GM18499 (cell line): Measurements from ENCODE around the gene PRKG1.
"Not testable (repeated sequence)": the region's sequence is repeated elsewhere in the genome, so short reads cannot be mapped to it uniquely, and the experiment has no call there.

ENCODE experiments used
- ATAC-seq: cut with Tn5 transposase; IDR thresholded peaks from one replicate; pipeline ENCODE4 v1.9.1; 2021; ENCODE audit warnings: moderate number of reproducible peaks; ENCODE audit not compliant: insufficient read depth, unreplicated experiment

Gene PRKG1

DNA sequence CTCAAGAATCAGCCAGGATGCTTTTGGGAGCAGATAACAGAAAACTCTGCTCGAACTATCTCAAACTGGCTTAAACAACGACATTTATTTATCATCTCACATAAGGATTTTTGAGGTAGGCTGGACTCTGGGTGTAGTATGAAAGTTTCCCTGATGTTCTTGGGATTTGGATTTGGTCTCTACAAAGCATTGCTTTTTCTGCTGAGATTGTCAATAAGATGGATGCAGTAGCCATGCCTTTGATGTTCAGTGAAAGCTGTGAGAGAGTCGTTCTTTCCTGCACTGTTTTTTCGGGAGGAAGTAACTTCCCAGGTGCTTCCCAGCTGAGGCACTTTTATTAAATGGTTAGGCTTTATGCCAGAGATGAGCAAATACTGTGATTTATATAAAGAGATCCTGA is 181.1 kb downstream of the PRKG1 start:
- ATAC-seq = no peak

DNA sequence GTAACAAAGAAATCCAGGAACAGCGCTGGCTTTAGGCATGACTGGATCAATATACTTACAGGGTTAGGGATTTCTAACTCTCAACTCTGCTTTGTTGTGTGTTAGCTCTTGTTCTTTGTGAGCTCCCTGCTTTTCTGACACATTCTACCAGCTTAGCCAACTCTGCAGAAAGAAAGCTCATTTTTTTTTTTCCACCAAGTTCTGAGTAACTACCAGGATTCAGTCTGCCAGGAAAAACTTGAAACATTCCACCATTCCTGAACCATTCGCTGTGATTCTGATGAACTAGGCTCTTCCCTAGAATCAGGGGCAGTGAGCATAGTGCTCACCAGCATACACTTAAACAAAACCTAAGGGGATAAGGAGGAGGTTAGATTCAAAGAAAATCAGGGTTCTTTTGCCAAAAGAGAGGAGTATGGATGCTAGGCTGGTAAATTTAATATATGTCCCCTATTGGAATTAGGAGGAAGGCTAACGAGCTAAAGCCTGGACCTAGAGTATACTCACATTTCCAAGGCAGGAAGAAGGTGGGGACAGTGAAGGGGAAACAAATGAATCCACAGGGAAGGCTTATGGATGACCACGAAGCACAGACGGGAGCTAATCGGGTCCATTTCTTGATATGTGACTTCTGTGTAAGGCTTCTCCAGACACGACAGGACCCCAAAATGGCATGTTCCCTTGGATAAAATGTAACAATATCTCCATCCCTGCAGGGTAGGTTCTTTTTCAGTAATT is 183.4 kb downstream of the PRKG1 start:
- ATAC-seq = no peak

DNA sequence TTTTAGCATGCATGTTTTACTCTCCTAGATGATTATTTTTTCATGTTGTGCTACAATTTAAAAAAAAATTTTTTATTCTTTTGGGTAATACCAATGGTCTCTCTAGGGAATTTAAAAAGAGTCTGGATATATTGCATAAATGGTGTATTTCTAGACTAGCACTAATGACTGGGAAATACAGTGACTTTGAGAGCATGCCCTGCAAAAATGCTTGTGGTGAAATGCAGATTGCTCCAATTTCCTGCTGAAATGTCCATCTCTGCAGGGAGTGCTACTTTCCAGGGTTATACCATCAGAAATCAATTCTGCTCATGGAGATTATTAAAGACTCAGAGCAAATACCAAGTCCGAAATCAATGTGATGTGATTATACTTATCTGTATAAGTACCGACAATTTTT is 186.1 kb downstream of the PRKG1 start:
- ATAC-seq = no peak

DNA sequence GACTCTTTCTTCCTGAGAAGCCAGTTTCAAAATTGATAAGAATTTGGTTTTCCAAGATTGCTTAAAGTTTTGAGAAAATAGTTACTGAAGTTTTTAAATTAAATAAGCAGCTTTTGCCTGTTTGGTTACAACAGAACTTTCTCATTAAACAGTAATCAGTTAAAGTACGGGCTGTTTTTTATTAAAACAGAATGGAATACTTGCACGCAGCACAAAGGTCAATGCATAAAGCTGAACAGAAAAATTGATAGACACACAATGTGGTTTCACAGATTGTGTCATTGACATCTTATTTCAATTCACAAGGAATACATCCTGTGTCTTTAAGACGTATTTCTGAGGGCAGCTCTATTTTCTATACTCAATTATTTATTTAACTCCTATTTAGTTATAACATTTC is 192.2 kb downstream of the PRKG1 start:
- ATAC-seq = no peak

DNA sequence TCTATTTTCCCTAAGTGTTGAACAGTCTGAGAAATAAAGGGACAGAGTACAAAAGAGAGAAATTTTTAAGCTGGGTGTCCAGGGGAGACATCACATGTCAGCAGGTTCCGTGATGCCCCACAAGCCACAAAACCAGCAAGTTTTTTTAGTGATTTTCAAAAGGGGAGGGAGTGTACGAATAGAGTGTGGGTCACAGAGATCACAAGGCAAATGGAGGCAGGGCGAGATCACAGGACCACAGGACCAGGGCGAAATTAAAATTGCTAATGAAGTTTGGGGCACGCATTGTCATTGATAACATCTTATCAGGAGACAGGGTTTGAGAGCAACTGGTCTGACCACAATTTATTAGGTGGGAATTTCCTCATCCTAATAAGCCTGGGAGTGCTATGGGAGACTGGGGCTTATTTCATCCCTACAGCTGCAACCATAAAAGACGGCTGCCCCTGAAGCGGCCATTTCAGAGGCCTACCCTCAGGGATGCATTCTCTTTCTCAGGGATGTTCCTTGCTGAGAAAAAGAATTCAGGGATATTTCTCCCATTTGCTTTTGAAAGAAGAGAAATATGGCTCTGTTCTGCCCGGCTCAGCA is 193.8 kb downstream of the PRKG1 start:
- ATAC-seq = not testable (repeated sequence)

DNA sequence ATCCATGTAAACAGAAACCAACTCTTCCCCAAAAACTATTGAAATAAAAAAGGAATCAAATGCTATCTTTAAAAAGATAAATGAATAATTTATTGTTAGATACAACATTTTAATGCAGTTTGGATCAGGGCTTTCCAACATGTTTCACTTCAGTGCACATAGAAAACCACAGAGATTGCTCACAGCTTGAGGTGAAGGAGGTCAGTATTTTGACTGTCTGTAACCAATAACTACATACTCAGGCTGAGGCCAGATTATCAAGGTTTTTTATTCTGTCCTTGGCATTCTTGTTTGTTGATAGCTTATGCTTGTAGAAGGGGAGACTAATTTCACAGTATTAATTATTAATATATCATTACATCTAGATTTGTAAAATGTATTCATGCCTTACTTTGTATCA is 195.5 kb downstream of the PRKG1 start:
- ATAC-seq = no peak

DNA sequence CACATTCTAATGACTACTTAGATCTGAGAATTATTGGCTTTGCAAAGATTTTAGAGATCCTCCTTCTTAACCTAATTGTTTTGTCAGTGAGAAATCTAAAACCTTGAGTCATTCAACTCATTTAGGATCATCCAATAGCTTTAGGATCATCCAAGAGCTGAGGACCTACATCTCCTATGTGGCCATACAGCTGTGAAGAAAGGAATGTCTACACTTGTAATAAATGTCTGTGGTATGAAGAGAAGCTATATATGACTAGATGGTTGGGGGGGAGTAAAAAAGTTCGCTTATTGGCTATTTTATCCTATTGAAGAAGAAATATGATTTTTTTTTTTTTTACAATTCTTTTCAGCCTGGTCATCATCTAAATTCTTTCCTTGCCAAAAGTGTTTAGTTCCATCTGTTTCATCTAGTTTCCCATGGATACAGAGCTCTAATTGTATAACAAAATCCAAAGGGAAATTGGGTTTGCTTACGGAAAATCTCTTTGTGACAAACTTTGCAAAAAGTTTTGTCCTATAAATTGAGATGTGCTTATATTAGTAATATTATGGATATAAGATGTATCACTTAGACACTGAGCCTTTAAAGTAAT is 196.7 kb downstream of the PRKG1 start:
- ATAC-seq = no peak

DNA sequence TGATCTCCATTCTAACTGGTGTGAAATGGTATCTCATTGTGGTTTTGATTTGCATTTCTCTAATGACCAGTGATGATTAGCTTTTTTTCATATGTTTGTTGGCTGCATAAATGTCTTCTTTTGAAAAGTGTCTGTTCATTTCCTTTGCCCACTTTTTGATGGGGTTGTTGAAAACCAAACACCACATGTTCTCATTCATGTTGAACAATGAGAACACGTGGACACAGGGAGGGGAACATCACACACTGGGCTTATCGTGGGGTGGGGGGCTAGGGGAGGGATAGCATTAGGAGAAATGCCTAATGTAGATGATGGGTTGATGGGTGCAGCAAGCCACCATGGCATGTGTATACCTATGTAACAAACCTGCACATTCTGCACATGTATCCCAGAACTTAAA is 197.8 kb downstream of the PRKG1 start:
- ATAC-seq = not testable (repeated sequence)

DNA sequence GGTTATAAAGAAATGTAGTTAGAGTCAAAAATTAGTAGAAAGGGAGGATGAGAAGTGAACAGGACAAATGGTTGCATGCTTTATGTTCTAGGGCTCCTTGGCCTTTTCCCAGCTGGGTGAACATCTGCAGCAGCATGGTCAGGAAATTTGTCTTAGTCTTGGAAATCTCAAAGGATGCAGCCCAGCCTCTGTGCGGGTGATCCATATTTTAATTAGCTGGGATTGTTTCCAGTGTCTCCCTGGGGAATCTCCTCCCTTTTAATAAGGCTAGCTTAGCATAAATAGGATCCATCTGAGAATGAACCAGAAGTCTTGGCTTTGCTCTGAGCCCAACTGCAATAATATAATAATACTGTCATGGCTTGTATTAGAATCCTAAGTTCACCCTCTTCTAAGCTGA is 198.3 kb downstream of the PRKG1 start:
- no peak for ATAC-seq

DNA sequence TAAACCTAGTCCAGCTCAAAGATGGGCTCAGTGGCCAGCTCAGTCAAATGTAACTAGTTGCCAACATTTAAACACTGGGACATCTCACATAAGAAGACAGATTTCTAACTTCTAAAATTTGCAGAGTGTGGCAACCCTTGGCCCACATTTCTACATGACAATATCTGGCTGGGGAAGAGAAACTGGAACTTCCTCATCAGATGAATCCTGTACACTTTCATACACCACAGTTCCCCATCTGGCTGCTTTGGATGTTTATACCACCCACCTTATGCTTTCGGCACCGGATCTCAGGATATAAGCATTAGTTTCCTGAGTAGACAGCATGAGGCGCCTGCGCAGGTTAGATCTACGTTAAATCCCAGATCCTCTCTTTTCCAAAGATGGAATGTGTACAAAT is 199.3 kb downstream of the PRKG1 start:
- ATAC-seq = no peak

DNA sequence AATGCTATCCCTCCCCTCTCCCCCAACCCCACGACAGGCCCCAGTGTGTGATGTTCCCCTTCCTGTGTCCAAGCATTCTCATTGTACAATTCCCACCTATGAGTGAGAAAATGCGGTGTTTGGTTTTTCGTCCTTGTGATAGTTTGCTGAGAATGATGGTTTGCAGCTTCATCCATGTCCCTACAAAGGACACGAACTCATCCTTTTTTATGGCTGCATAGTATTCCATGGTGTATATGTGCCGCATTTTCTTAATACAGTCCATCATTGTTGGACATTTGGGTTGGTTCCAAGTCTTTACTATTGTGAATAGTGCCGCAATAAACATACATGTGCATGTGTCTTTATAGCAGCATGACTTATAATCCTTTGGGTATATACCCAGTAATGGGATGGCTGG is 201.8 kb downstream of the PRKG1 start:
- not testable (repeated sequence) for ATAC-seq

DNA sequence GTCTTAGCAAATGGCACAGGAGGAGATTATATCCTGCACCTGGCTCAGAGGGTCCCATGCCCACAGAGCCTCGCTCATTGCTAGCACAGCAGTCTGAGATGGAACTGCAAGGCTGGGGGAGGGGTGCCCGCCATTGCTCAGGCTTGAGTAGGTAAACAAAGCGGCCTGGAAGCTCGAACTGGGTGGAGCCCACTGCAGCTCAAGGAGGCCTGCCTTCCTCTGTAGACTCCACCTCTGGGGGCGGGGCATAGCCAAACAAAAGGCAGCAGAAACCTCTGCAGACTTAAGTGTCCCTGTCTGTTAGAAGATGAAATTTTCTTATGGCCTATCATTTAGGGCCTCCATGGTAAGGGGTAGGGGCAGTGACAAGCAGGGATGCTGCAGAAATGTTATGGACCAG is 207.1 kb downstream of the PRKG1 start:
- not testable (repeated sequence) for ATAC-seq

DNA sequence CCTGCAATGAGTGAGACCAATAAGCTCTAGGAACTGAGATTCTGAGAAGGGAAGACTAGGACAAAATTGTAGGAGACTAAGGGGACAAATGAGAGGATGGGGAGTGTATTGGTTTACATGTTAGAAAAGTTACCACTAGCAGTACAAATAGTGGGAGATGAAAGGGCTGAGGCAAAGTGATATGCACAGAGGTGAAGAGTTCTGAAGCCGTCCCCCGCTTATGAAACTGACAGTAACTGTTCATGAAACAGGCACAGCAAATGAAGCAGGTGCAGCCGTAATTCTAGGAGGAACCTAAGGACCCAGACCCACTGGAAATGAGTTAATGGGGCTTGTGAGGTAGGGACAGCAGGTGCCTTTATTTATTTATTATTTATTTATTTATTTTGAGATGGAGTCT is 211.3 kb downstream of the PRKG1 start:
- ATAC-seq = no peak

DNA sequence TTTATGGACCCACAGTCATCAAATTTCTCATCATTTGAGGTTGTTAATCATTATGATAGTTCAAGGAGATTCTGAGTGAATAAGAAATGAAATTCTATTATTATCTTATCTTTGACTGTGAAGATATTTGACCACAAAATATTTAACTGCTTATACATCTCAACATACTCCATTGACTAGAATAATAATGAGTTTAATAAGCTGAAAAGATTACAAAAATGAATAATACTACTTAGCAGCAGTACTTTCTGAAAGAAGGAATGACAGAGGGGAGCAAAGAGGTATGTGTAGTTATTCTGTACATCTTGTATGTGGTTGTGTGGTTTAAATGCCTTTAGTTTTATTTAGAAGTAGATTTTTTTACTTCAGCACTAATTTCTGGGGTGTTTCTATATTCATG is 214.2 kb downstream of the PRKG1 start:
- ATAC-seq = no peak

DNA sequence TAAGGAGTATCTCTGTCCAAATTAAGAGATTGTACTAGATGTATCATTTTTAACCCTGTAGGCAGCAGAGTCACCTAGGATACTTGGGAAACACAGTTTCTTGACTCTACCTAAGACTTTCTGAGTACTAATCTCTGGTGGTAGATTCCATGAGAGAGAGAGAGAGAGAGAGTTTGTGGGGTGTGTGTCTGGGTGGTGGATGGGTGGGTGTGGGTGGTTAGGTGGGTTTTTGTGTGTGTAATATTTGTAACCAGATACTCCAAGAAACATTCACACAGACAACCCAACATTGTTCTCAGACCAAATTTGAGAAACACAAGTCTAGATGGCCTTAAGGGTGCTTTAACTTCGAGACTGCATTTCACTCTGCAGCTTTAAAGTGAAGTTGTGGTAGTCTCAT is 215.2 kb downstream of the PRKG1 start:
- no peak for ATAC-seq

DNA sequence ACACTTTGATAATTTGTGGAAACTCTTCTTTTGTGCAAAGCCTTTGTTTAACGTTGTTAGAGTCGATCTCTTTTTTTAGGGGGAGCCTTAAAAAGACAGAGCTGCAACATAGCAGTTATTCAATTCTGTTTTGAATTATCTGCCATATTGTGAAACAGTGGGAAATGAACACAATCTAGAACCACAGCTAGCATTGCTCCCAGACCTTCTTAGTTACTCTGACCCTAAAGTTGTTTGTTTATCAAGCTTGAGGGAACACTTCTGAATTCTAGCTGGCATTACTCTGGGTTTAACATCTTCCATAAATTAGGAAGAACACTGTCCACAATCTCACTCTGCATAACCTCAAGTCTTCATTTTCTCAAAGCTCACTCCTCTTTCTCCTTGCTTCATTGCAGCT is 217.7 kb downstream of the PRKG1 start:
- ATAC-seq = no peak

DNA sequence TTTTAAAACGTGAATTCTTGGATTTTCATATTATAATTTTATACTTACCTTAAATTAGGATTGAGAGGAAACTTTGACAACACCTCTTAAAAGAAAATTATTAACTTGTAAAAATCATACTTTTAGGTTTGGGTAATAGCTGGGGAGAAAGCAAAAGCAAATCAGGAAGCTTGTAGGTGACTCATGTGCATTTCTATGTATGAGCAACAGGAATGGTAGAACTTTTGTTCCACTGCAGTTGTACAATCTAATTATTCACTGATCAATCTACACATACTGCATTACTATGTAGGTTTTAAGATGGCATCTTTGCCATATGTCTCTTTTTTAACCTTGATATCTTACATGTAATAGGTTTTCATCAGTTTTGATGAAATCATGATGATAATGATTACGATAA is 223.2 kb downstream of the PRKG1 start:
- no peak for ATAC-seq

DNA sequence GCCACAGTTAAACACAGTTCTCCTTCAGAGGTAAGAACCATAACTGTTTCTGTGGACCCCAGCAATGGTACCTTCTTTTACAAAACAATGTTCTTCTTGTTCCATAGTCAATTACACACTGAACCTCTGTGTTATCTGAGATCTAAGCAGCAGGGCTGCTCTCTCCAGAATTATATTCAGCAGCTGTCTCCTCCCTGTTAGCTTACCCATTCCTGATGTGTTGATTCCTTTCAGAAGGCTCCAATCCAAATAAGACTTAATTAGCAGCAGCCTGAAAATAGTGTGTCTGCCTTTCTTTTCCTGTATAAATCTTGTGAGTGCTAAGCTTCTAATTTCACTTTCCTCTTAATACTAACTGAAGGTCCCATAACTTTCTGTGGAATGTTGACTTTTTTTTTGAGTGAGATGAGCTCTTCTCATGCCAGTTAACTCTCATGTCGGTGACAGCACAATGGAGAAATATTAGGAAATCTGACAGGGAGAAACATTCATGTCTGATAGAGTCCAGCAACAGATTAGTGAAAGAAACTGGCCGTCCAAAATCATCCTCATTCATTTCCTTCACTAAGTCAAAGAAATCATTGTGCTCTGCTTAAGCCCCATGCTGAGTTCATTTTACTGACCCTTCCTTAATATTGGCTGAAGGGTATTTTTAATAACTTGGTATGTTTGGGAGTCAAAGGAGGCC is 226.5 kb downstream of the PRKG1 start:
- ATAC-seq = no peak

DNA sequence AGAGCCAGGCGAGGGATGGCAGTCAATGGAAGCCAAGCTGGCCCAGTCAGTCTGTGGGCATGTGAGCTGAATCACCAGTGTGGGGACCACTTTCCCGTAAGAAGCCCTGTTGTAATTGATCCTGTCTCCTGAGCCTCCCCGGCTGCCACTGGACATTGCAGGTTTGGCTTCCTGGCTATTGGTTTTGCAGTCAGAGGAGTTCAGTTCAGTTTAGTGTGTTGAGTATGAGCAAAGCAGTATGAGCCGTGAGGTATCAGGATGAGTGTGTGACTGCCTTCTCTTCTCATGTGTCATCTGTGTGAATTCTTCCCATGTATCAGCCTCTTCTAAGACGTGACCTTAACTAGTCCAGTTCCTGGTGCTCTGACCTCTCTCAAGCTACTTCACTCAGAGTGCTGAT is 227.4 kb downstream of the PRKG1 start:
- ATAC-seq = no peak

DNA sequence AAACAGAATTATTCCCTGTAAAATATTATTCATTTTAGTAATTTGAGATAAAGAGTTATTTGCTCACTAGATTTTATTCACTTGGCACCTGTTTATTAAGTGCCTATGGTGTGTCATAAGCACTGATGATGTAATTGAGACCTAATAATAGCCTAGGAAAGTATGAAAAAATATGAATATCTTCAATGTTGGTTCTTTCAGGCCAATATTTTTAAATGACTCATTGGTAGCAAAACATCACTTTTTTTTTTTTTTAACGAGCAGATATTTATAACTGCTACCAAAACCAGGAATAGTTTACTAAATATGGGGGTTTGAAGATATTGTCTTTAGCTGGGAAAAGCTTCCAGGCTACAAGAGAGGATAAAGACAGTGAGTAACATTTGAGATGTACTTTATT is 228.0 kb downstream of the PRKG1 start:
- ATAC-seq = no peak

DNA sequence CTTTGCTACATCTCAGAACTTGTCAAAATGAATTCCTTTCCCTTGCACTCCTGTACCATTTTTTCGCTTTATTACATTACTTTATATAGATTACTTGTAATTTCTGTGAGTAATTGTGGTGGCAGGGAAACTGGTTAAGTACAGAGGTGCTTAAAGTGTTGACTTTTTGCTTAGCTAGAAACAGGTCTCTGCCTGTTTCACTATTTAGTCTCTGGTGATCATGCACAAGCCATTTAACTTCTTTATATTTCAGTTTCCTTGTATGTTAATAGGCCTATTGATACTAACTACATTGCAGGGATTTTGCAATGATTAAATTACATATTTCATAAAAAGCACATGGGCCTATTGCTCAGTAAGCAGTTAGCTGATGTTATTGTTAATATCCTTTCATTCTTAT is 233.8 kb downstream of the PRKG1 start:
- ATAC-seq = no peak
